Measurements from ENCODE around the gene TNFRSF8.

TNFRSF8 gene

DNA sequence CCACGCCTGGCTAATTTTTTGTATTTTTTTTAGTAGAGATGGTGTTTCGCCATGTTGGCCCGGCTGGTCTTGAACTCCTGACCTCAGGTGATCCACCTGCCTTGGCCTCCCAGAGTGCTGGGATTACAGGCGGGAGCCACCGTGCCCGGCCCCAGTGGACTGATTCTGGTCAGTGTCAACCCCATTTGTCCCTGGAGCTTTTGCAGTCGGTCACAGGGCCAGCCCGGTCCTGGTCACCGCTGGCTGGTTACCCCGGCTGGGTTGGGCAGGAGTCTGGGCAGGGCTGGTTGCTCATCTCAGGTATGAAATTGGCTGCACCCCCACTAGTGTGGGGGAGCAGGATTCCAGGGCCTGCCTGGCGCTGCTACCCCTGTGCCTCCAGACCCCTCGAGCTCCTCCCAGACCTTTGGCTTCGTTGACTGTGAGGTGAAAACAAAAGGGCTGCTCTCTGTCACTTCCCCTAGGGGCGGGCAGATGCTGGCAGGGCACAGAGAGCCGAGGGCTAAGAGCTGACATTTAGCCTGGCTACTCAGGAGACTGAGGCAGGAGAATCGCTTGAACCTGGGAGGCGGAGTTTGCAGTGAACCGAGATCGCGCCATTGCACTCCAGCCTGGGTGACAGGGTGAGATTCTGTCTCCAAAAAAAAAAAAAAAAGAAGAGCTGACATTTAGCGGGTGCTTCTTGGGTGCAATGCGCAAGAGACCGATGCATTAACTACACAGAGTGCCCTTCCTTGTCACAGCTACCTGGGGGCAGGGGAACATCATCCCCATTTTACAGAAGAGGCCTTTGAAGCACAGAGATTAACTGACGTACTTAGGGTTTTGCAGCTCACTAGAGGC is 114.3 kb downstream of the TNFRSF8 start:
- no peak for DNase-seq

GRCh38 chr1:12177999-12178441 is 114.9 kb downstream of the TNFRSF8 start:
- DNase-seq: peak; percentile 49

DNA sequence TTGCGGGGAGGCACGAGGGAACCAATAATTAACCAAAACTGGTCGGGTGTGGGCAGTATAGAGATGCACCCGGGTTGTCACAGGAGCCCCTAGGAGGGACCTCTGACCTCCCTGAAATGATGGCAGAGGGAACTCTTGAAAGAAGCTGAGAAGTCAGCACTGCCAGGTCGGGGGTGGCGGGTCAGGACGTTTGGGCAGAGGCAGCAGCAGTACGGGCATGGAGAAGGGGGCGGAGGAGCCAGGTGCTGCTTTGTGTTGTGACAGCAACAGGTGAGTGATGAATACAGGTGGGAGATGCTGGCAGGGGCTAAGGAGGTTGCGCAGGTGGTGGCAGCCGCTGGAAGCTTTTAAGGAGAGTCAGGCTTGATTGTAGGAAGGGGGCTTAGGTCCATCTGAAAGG is 115.4 kb downstream of the TNFRSF8 start:
- no peak for DNase-seq

DNA sequence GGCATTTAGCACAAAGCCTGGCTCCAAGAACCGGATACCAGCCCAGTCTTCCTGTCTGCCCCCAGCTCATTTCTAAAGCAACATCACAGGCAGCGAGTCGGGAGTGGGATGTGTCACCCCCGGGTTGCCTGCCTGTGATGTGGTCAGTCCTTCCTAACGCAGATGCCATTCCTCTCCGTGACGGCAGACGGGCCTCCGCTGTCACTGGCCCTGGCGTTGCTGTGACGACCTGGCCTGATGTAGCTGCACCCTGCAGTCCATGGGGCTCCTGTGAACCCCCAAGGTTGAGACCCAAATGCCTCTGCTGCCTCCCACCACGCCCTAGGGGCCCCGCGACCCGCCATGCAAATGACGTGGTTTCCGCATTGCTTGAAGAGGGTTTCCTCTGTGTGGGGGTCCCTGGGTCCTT is 116.0 kb downstream of the TNFRSF8 start:
- peak; percentile 45 for DNase-seq

- DNase-seq: no peak
Measured at GRCh38 chr1:12179676-12180075, 116.6 kb downstream of the TNFRSF8 start.

- DNase-seq: no peak
Measured at GRCh38 chr1:12180315-12180714, 117.2 kb downstream of the TNFRSF8 start.

GRCh38 chr1:12180903-12181302 is 117.8 kb downstream of the TNFRSF8 start:
- DNase-seq: no peak

DNA sequence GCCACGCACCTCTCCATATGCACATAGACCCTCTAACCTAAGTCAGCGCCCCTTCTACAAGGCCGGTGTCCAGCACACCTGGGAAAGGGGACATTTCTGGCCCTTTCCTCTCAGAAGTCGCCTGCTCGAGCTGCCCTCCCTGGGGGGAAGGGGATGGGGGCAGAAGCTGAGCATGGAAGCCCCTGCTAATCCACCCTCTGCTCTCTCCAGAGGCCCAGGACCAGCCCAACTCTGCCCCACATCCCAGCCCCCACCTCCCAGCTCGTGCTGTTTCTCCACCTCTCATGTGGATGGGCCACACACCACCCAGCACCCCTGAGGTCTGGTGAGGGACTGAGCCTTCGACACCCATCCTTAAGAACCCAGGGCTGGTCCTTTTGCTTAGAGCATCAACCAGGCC is 118.5 kb downstream of the TNFRSF8 start:
- DNase-seq: no peak

DNA sequence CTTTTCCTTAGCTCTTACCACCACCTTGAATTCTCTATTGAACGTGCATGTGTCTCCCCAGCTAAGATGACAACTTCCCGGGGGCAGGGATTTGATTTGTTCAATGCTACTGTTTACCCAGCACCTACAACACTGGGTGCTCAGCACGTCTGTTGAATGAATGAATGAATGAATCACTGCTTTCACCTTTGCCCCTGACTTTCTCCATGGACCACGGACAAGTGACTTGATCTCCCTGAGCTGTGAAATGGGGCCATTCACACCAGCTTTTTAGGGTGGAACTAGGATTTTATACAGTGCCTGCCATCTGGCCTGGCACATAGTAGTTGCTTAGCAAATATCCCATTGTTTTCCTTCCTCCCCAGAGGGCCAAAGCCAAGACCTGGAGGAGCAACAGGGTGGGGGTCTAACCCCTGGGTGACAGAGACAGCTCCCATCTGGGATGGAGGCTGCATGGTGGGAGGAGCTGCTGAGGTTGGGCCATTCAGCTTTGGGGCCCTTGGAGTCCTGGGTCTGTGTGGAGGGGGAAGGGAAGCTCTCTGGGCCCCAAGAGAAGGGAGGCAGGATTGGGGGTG is 119.4 kb downstream of the TNFRSF8 start:
- no peak for DNase-seq

GRCh38 chr1:12183095-12183794 is 120.1 kb downstream of the TNFRSF8 start:
- DNase-seq: no peak

- DNase-seq: peak; percentile 9
Measured at GRCh38 chr1:12184008-12184681, 121.0 kb downstream of the TNFRSF8 start.

DNA sequence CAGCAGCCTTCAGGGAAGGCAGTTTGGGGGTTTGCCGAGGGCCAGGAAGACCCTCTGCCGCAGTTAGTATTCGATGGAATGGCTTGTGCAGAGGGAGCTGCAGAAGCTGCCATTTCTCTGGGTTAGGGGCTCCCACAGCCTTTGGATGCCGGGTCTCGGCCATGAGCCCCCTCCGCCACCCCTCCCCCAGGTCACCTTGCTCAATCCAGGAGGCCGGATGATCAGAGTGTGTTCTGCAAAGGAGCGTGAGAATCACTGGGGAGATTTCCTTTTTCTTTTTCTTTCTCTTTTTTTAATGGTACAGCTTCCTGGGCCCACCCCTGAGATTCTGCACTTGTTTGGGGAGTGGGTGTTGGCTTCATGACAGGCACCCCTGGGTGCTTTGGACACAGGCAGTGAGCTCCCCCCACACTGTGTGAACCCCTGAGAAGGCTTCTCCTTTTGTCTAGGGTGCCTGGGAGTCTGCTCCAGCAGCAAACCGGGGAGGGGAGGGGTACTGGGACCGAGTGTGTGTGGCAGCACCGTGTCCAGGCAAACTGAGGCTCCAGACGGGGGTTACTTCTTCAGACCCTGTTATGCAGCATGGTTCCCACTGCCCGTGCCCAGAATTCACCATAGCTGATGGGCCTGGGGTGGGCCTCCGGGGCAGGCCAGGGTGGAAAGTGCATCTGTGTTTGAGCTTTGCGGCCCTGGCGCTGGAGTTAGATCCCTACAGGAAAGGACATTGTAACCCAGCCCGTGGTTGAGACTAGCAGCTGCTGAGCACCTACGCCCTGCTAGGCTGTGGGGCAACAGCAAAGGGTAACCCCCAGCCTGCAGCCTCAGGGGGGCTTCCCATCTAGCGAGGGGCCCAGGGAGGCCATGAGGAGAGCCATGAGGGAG is 122.2 kb downstream of the TNFRSF8 start:
- DNase-seq: no peak

GRCh38 chr1:12185918-12186678 is 123.0 kb downstream of the TNFRSF8 start:
- no peak for DNase-seq

DNA sequence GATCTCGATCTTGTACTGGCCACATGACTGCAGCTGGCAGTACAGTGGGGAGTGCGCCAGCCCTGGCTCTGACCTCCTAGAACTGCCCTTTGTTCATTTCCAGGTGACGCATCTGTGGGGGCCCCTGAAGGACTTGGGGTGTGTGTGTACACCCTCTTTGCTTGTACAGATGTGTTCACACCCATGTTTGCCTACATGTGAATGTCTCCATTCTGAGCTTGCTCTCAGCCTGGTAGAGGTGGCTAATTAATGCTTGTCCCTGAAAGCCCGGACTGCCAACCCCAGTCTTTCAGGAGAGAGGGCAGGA is 123.5 kb downstream of the TNFRSF8 start:
- no peak for DNase-seq

- no peak for DNase-seq
Measured at GRCh38 chr1:12188115-12188514, 125.0 kb downstream of the TNFRSF8 start.

DNA sequence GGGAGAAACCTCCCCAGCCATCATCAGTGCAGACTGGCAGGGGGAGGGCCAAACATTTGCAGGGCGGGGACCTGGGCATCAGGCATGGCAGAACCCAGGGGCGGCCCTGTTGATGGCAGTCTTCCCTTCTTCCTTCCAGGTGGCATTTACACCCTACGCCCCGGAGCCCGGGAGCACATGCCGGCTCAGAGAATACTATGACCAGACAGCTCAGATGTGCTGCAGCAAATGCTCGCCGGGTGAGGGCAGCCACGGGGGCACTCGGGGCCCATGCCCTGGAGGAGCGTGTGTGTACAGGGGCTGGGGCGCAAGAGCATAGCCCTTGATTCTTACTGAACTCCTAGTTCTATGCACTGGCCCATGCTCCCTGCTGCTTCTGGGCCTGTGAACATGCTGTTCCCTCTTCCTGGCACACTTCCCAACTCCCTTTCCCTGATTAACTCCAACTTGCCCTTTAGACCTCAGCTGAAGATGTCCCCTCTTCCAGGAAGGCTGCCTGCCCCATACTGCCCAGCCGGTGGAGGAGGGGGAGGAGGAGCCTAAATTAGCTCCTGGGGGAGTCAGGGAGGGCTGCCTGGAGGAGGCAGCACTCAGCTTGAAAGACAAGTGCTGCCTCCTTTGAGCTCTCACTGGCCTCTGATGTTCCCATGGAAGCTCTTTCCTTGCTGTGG is 125.7 kb downstream of the TNFRSF8 start:
- DNase-seq: no peak

DNA sequence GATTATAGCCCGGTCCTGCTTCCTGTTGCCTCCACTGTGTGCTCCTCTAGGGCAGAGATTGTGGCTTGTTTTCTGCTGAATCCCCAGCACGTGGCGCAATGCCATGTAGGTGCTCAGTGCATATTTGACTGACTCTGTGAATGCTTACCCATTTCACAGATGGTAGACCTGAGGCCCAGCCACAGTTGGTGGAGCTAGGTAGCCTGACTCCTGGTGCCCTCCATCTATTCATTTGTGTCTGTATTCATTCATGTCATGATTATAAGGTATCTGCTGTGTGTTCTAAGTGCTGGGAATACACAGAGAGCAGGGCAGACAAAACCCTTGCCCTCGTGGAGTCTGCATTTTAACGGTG is 126.2 kb downstream of the TNFRSF8 start:
- no peak for DNase-seq

DNA sequence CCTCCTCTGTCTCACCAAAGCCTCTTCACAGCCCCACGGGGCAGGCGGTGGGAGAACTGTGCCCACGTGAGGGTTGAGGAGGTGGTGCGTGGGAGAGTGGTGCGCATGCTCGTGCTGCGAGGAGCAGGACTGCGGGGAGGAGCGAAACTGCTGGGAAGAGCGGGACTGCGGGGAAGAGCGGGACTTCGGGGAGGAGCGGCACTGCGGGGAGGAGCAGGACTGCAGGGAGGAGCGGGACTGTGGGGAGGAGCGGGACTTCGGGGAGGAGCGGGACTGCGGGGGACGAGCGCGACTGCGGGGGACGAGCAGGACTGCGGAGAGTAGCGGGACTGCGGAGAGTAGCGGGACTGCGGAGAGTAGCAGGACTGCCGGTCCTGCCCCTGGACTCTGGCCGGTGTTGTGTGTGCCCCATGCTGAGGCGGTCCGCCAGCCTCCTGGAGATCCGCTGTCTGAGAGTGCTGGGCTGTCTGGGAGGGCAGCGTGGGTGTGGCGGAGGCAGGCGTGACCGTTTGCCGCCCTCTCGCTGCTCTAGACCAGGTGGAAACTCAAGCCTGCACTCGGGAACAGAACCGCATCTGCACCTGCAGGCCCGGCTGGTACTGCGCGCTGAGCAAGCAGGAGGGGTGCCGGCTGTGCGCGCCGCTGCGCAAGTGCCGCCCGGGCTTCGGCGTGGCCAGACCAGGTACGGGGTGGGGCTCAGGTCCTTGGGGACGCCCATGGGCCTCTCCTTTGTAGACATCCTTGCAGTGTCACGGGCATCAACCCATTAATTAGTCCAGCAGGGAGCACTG is 128.3 kb downstream of the TNFRSF8 start:
- DNase-seq: no peak
